Nephron (organoid): ENCODE results near the gene RB1.
"Not testable (repeated sequence)": the region's sequence is repeated elsewhere in the genome, so short reads cannot be mapped to it uniquely, and the experiment has no call there.

Experiments used
- H3K27ac Mint-ChIP-seq, 3 experiments: 2 replicates each; pipeline ENCODE4 v1.8.0; 2020; ENCODE audit warnings: mixed read lengths in 3 of 3, mild to moderate bottlenecking in 2 of 3, moderate library complexity in 1 of 3
- H3K27me3 Mint-ChIP-seq: 2 replicates; pipeline ENCODE4 v1.8.0; 2021; ENCODE audit warnings: low read depth, mild to moderate bottlenecking, moderate library complexity, mixed read lengths
- H3K36me3 Mint-ChIP-seq: 2 replicates; pipeline ENCODE4 v1.8.0; 2020; ENCODE audit warnings: low read depth, mixed read lengths
- H3K4me1 Mint-ChIP-seq: 2 replicates; pipeline ENCODE4 v1.8.0; 2020; ENCODE audit warnings: mixed read lengths
- H3K4me3 Mint-ChIP-seq, 3 experiments: 2 replicates each; pipeline ENCODE4 v1.8.0; 2020; ENCODE audit warnings: mild to moderate bottlenecking in 3 of 3, mixed read lengths in 3 of 3, moderate library complexity in 2 of 3
- H3K9me3 Mint-ChIP-seq: 2 replicates; pipeline ENCODE4 v1.8.0; 2020; ENCODE audit warnings: mixed read lengths
- CTCF ChIP-seq, 3 experiments: fragments of 200-600 bp; sonication (generic); IDR thresholded peaks; one replicate each; pipeline ENCODE4 v1.5.0; 2021; ENCODE audit warnings: antibody characterized with exemption in 3 of 3; ENCODE audit not compliant: unreplicated experiment in 3 of 3

Gene RB1

GRCh38 chr13:48448285-48448958, 144.9 kb downstream of the RB1 start:
- peaks cover 17% of the 10 kb centered on the region for H3K9me3 Mint-ChIP-seq
- H3K4me1 Mint-ChIP-seq = no peaks in the 10 kb centered on the region
- no peak for TF ChIP-seq CTCF (IDR thresholded peaks at IDR 0.05; ENCODE audit: unreplicated experiment in 3 of 3)
- peaks cover 34% of the 10 kb centered on the region for H3K36me3 Mint-ChIP-seq
- no peak overlapping the region for H3K4me3 Mint-ChIP-seq
- no peak overlapping the region for H3K27ac Mint-ChIP-seq
- H3K27me3 Mint-ChIP-seq = no peaks in the 10 kb centered on the region

- no peak for TF ChIP-seq CTCF (IDR thresholded peaks at IDR 0.05; ENCODE audit: unreplicated experiment in 3 of 3)
- H3K4me3 Mint-ChIP-seq = no peak overlapping the region
- H3K36me3 Mint-ChIP-seq = peaks cover 37% of the 10 kb centered on the region
- H3K4me1 Mint-ChIP-seq = no peaks in the 10 kb centered on the region
- H3K9me3 Mint-ChIP-seq = peaks cover 17% of the 10 kb centered on the region
- H3K27me3 Mint-ChIP-seq = no peaks in the 10 kb centered on the region
- no peak overlapping the region for H3K27ac Mint-ChIP-seq
These were observed 145.5 kb downstream of the RB1 start for GRCh38 chr13:48448959-48449614.

- H3K36me3 Mint-ChIP-seq = peaks cover 35% of the 10 kb centered on the region
- no peak for TF ChIP-seq CTCF (IDR thresholded peaks at IDR 0.05; ENCODE audit: unreplicated experiment in 3 of 3)
- no peak overlapping the region for H3K4me3 Mint-ChIP-seq
- no peaks in the 10 kb centered on the region for H3K27me3 Mint-ChIP-seq
- peaks cover 17% of the 10 kb centered on the region for H3K9me3 Mint-ChIP-seq
- H3K4me1 Mint-ChIP-seq = no peaks in the 10 kb centered on the region
- no peak overlapping the region for H3K27ac Mint-ChIP-seq
These were observed 146.1 kb downstream of the RB1 start for GRCh38 chr13:48449656-48450055.

- not testable (repeated sequence) for H3K4me1 Mint-ChIP-seq, H3K27me3 Mint-ChIP-seq, H3K27ac Mint-ChIP-seq, H3K4me3 Mint-ChIP-seq
- Mint-ChIP-seq H3K9me3 (peaks cover 17% of the 10 kb centered on the region), H3K36me3 (peaks cover 42% of the 10 kb centered on the region)
These were observed 147.6 kb downstream of the RB1 start for GRCh38 chr13:48451196-48451595.

GRCh38 chr13:48456546-48456945, 153.0 kb downstream of the RB1 start:
- Mint-ChIP-seq H3K4me3 (no peak overlapping the region), H3K27ac (no peak overlapping the region), H3K9me3 (peaks cover 6% of the 10 kb centered on the region), H3K27me3 (no peaks in the 10 kb centered on the region), H3K4me1 (no peaks in the 10 kb centered on the region), H3K36me3 (peaks cover 57% of the 10 kb centered on the region)
- TF ChIP-seq CTCF (IDR thresholded peaks at IDR 0.05; ENCODE audit: unreplicated experiment in 3 of 3) = no peak

GRCh38 chr13:48457578-48458242, 154.2 kb downstream of the RB1 start:
- no peak overlapping the region for H3K27ac Mint-ChIP-seq
- H3K9me3 Mint-ChIP-seq = no peaks in the 10 kb centered on the region
- no peaks in the 10 kb centered on the region for H3K27me3 Mint-ChIP-seq
- TF ChIP-seq CTCF (IDR thresholded peaks at IDR 0.05; ENCODE audit: unreplicated experiment in 3 of 3) = no peak
- H3K36me3 Mint-ChIP-seq = peaks cover 52% of the 10 kb centered on the region
- no peaks in the 10 kb centered on the region for H3K4me1 Mint-ChIP-seq
- H3K4me3 Mint-ChIP-seq = no peak overlapping the region
